B cell (primary cell): ENCODE data around the gene HDAC1. TPM values are rescaled to one million over a fixed set of nuclear protein-coding genes. Genes with fewer than 3 reads are reported as not detected.

Experiments
- ATAC-seq: fragments of 200-7000 bp; cut with Tn5 transposase; one replicate; pipeline ENCODE4 v1.10.0; 2021; ENCODE audit warnings: low read depth, mild to moderate bottlenecking, moderate number of reproducible peaks, moderate library complexity
- CTCF ChIA-PET: fragments of 350-600 bp; sonication (Branson Sonifier 250); formaldehyde crosslinking; loops from one replicate; lab custom pipeline; 2021; ENCODE audit warnings: antibody characterized with exemption, inconsistent platforms; lab: Charles Lee
- POLR2A ChIA-PET: fragments of 350-600 bp; sonication (Branson Sonifier 250); formaldehyde crosslinking; loops from one replicate; lab custom pipeline; 2021; ENCODE audit warnings: antibody characterized with exemption; lab: Charles Lee
- DNase-seq: peaks from one replicate; pipeline ENCODE4 v3.0.0; 2013
- H2AFZ ChIP-seq: 2 replicates; pipeline ENCODE4 v1.6.1; 2012; ENCODE audit warnings: mild to moderate bottlenecking, low read depth, low read length; ENCODE audit not compliant: insufficient read depth, poor library complexity, severe bottlenecking
- H3K27ac ChIP-seq, 2 donors: 1 replicate in 1 of 2; 2 replicates in 1 of 2; pipeline ENCODE4 v1.5.1; 2012 to 2013; ENCODE audit warnings: low read length in 2 of 2, mild to moderate bottlenecking in 2 of 2, moderate library complexity in 1 of 2
- H3K27me3 ChIP-seq, 4 experiments: fragments of 200-600 bp in 1 of 4; sonication (generic) in 1 of 4; replicated peaks in 1 of 4; 1 replicate in 2 of 4; 2 replicates in 2 of 4; pipeline versions ENCODE4 v1.6.1 to v1.7.0; 2013 to 2016; ENCODE audit warnings: low read length in 3 of 4, mild to moderate bottlenecking in 2 of 4, mixed read lengths in 1 of 4, moderate library complexity in 1 of 4; ENCODE audit not compliant: insufficient read depth in 4 of 4, control insufficient read depth in 3 of 4; ENCODE audit errors: control extremely low read depth in 1 of 4
- H3K36me3 ChIP-seq, 2 experiments: replicated peaks in 1 of 2; 1 replicate in 1 of 2; 2 replicates in 1 of 2; pipeline versions ENCODE4 v1.6.1 to v1.7.1; 2013; ENCODE audit warnings: low read length in 1 of 2; ENCODE audit not compliant: insufficient read depth in 2 of 2, control insufficient read depth in 1 of 2; ENCODE audit errors: control extremely low read depth in 1 of 2, extremely low read depth in 1 of 2
- H3K4me1 ChIP-seq, 2 donors: fragments of 200-600 bp in 1 of 2; sonication (generic) in 1 of 2; 1 replicate in 1 of 2; 2 replicates in 1 of 2; pipeline versions ENCODE4 v1.5.1 to v1.6.1; 2013 to 2017; ENCODE audit warnings: low read length in 2 of 2; ENCODE audit not compliant: control insufficient read depth in 2 of 2, insufficient read depth in 2 of 2
- H3K4me2 ChIP-seq: replicated peaks from 2 replicates; pipeline ENCODE3; 2012; ENCODE audit warnings: mild to moderate bottlenecking, low read depth, low read length; ENCODE audit not compliant: poor library complexity, severe bottlenecking
- H3K4me3 ChIP-seq, 5 experiments: fragments of 200-600 bp in 1 of 5; sonication (generic) in 1 of 5; 1 replicate in 3 of 5; 2 replicates in 2 of 5; pipeline versions ENCODE4 v1.5.1 to v1.7.0; 2011 to 2016; ENCODE audit warnings: low read length in 4 of 5, mild to moderate bottlenecking in 4 of 5, low read depth in 2 of 5, control low read depth in 1 of 5, moderate library complexity in 1 of 5; ENCODE audit not compliant: insufficient read depth in 1 of 5; ENCODE audit errors: control extremely low read depth in 1 of 5, extremely low read depth in 1 of 5
- H3K79me2 ChIP-seq: fragments of 200-600 bp; sonication (generic); one replicate; pipeline ENCODE4 v1.6.0; 2016; ENCODE audit warnings: low read length; ENCODE audit not compliant: control insufficient read depth, insufficient read depth
- H3K9ac ChIP-seq: fragments of 200-600 bp; sonication (generic); 2 replicates; pipeline ENCODE4 v1.6.1; 2017; ENCODE audit warnings: mild to moderate bottlenecking, low read length, moderate library complexity
- H3K9me3 ChIP-seq, 3 donors: one replicate each; pipeline versions ENCODE4 v1.6.1 to v1.7.1; 2013; ENCODE audit warnings: low read length in 2 of 3; ENCODE audit not compliant: control insufficient read depth in 2 of 3, insufficient read depth in 1 of 3; ENCODE audit errors: control extremely low read depth in 1 of 3
- H4K20me1 ChIP-seq: 2 replicates; pipeline ENCODE4 v1.6.0; 2012; ENCODE audit warnings: mild to moderate bottlenecking, low read length; ENCODE audit not compliant: insufficient read depth, control insufficient read depth, poor library complexity, severe bottlenecking
- H3K27ac Mint-ChIP-seq: one replicate; pipeline ENCODE4 v1.8.0; 2021; ENCODE audit warnings: mixed read lengths
- H3K27me3 Mint-ChIP-seq: one replicate; pipeline ENCODE4 v1.8.0; 2021; ENCODE audit warnings: mixed read lengths
- H3K4me1 Mint-ChIP-seq: one replicate; pipeline ENCODE4 v1.8.0; 2021; ENCODE audit warnings: mixed read lengths
- H3K4me3 Mint-ChIP-seq: one replicate; pipeline ENCODE4 v1.8.0; 2021; ENCODE audit warnings: mixed read lengths
- H3K9me3 Mint-ChIP-seq: one replicate; pipeline ENCODE4 v1.8.0; 2022; ENCODE audit warnings: mixed read lengths; ENCODE audit not compliant: insufficient read depth
- EZH2 ChIP-seq: IDR thresholded peaks from 2 replicates; pipeline ENCODE4 v1.6.1; 2012; ENCODE audit warnings: borderline replicate concordance, low read depth, mild to moderate bottlenecking, moderate library complexity, low read length; ENCODE audit not compliant: insufficient read depth, poor library complexity, severe bottlenecking
- WGBS: methylation state at CpG from one replicate; pipeline ENCODE4 v1.1.5; 2013; ENCODE audit warnings: missing lambda C conversion rate; ENCODE audit not compliant: insufficient coverage; 5-methylcytosine and 5-hydroxymethylcytosine counted together
- intact Hi-C: fragments of 100-400 bp; cut with micrococcal nuclease; formaldehyde crosslinking; loops from one replicate; pipeline ENCODE4 v1.10.0; 2022
- polyA plus RNA-seq: library from polyadenylated mRNA; depleted of rRNA; stranded (reverse); fragments of >200 nt; gene quantifications from 2 replicates; pipeline ENCODE4 v1.2.3, GENCODE V29; 2012
- small RNA-seq: library from RNA; depleted of rRNA; stranded (forward); fragments of <200 nt; gene quantifications from one replicate; pipeline ENCODE3, GENCODE V24; 2012; ENCODE audit warnings: low replicate concordance, low read depth; ENCODE audit not compliant: insufficient read length
- total RNA-seq, 2 donors: library from RNA; stranded (reverse); fragments of 120-200 nt in 1 of 2; gene quantifications; 1 replicate in 1 of 2; 2 replicates in 1 of 2; pipeline versions ENCODE4 v1.2.3 to v1.2.4, GENCODE V29; 2013 to 2022
- TF ChIP-seq, protein P1 (sequence below): fragments of 200-600 bp; IDR thresholded peaks from one replicate; pipeline ENCODE4 v1.8.0; 2022; ENCODE audit warnings: antibody characterized with exemption, mild to moderate bottlenecking

Gene HDAC1
- total and polyA plus RNA-seq, 2 donors (not counting 1 experiment from before 2014, with no cell fraction given) = 184 to 205 TPM

GRCh38 chr1:32380057-32380456 lies 88.2 kb downstream of the HDAC1 start:
- H4K20me1 ChIP-seq = peaks cover 9% of the 10 kb centered on the region
- no peak overlapping the region for H3K4me2 ChIP-seq
- no peak overlapping the region for H3K9ac ChIP-seq
- peaks cover 10% of the 10 kb centered on the region for H3K79me2 ChIP-seq
- H3K36me3 ChIP-seq = peaks cover 11 to 97% of the 10 kb centered on the region in 2 experiments
- Mint-ChIP-seq H3K4me3 (no peak overlapping the region), H3K9me3 (no peaks in the 10 kb centered on the region), H3K27ac (no peak overlapping the region), H3K27me3 (no peaks in the 10 kb centered on the region), H3K4me1 (no peaks in the 10 kb centered on the region)
- ChIA-PET POLR2A (interaction anchor here (0.6 to 1.1 kb wide), 2 partner anchors 20 to 949 kb away, joined by 3 to 4 read pairs; no protein-coding TSS in a partner anchor), CTCF (interaction anchor here (1.3 kb wide), 1 partner anchor 164 kb away, joined by 3 read pairs; no protein-coding TSS in a partner anchor)
- TF ChIP-seq, protein P1, sequence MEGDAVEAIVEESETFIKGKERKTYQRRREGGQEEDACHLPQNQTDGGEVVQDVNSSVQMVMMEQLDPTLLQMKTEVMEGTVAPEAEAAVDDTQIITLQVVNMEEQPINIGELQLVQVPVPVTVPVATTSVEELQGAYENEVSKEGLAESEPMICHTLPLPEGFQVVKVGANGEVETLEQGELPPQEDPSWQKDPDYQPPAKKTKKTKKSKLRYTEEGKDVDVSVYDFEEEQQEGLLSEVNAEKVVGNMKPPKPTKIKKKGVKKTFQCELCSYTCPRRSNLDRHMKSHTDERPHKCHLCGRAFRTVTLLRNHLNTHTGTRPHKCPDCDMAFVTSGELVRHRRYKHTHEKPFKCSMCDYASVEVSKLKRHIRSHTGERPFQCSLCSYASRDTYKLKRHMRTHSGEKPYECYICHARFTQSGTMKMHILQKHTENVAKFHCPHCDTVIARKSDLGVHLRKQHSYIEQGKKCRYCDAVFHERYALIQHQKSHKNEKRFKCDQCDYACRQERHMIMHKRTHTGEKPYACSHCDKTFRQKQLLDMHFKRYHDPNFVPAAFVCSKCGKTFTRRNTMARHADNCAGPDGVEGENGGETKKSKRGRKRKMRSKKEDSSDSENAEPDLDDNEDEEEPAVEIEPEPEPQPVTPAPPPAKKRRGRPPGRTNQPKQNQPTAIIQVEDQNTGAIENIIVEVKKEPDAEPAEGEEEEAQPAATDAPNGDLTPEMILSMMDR = no peak
- no peak for TF ChIP-seq EZH2
- H3K27me3 ChIP-seq = no peaks in the 10 kb centered on the region
- no peak overlapping the region for H3K27ac ChIP-seq
- no peak overlapping the region for H3K4me3 ChIP-seq
- no peaks in the 10 kb centered on the region for H3K4me1 ChIP-seq
- H2AFZ ChIP-seq = no peak overlapping the region
- no peaks in the 10 kb centered on the region for H3K9me3 ChIP-seq
- no peak for ATAC-seq
- WGBS = 90% methylated on average over 5 of the region's 9 CpGs
- intact Hi-C loops = no loop called here
- DNase-seq = no peak

Small RNA genes lying within 50 kb of the gene (small RNA-seq; reads per million reads assigned to genes)
- gene RF00017 (not detected), gene RF00019 (not detected)

Other genes starting within 250 kb of the HDAC1 start
- gene TMEM39B, start 219.1 kb upstream of the HDAC1 start, total RNA-seq = 28.8 and 30.9 TPM in 2 replicates
- gene TMEM39B, start 219.1 kb upstream of the HDAC1 start, polyA plus RNA-seq = 31.0 and 32.3 TPM in 2 replicates
- gene KPNA6, start 184.0 kb upstream of the HDAC1 start, total RNA-seq = 49.9 and 54.8 TPM in 2 replicates
- 14.0 and 14.6 TPM in 2 replicates for gene KPNA6, start 184.0 kb upstream of the HDAC1 start, polyA plus RNA-seq
- gene TXLNA, start 112.4 kb upstream of the HDAC1 start, total RNA-seq = 38.3 and 38.4 TPM in 2 replicates
- 16.9 and 23.0 TPM in 2 replicates for gene TXLNA, start 112.4 kb upstream of the HDAC1 start, polyA plus RNA-seq
- gene CCDC28B, start 91.5 kb upstream of the HDAC1 start, total RNA-seq = 7.8 and 10.2 TPM in 2 replicates
- gene CCDC28B, start 91.5 kb upstream of the HDAC1 start, polyA plus RNA-seq = 7.1 and 8.0 TPM in 2 replicates
- 2.0 and 2.1 TPM in 2 replicates for gene IQCC, start 86.4 kb upstream of the HDAC1 start, total RNA-seq
- gene IQCC, start 86.4 kb upstream of the HDAC1 start, polyA plus RNA-seq = 1.6 and 2.0 TPM in 2 replicates
- not detected in 2 replicates for gene DCDC2B, start 83.0 kb upstream of the HDAC1 start, total RNA-seq
- not detected in 2 replicates for gene DCDC2B, start 83.0 kb upstream of the HDAC1 start, polyA plus RNA-seq
- 50.4 and 60.8 TPM in 2 replicates for gene TMEM234, start 69.7 kb upstream of the HDAC1 start, total RNA-seq
- 22.0 and 22.3 TPM in 2 replicates for gene TMEM234, start 69.7 kb upstream of the HDAC1 start, polyA plus RNA-seq
- gene EIF3I, start 69.7 kb upstream of the HDAC1 start, total RNA-seq = 87.0 and 91.0 TPM in 2 replicates
- 130 and 153 TPM in 2 replicates for gene EIF3I, start 69.7 kb upstream of the HDAC1 start, polyA plus RNA-seq
- gene FAM167B, start 44.9 kb upstream of the HDAC1 start, total RNA-seq = 4.1 and 5.4 TPM in 2 replicates
- gene FAM167B, start 44.9 kb upstream of the HDAC1 start, polyA plus RNA-seq = 1.1 and 1.8 TPM in 2 replicates
- gene LCK, start 40.8 kb upstream of the HDAC1 start, total RNA-seq = 20.1 and 22.3 TPM in 2 replicates
- gene LCK, start 40.8 kb upstream of the HDAC1 start, polyA plus RNA-seq = 23.8 and 35.2 TPM in 2 replicates
- 73.2 and 77.6 TPM in 2 replicates for gene MARCKSL1, start 44.1 kb downstream of the HDAC1 start, total RNA-seq
- gene MARCKSL1, start 44.1 kb downstream of the HDAC1 start, polyA plus RNA-seq = 106 and 109 TPM in 2 replicates
- 33.7 and 33.8 TPM in 2 replicates for gene FAM229A, start 70.4 kb downstream of the HDAC1 start, total RNA-seq
- gene FAM229A, start 70.4 kb downstream of the HDAC1 start, polyA plus RNA-seq = 33.3 and 40.9 TPM in 2 replicates
- 10.4 and 11.6 TPM in 2 replicates for gene TSSK3, start 70.5 kb downstream of the HDAC1 start, total RNA-seq
- 1.5 and 1.8 TPM in 2 replicates for gene TSSK3, start 70.5 kb downstream of the HDAC1 start, polyA plus RNA-seq
- 117 and 124 TPM in 2 replicates for gene BSDC1, start 102.4 kb downstream of the HDAC1 start, total RNA-seq
- 54.5 and 69.0 TPM in 2 replicates for gene BSDC1, start 102.4 kb downstream of the HDAC1 start, polyA plus RNA-seq
- gene ZBTB8B, start 173.0 kb downstream of the HDAC1 start, total RNA-seq = 0.02 and 0.05 TPM in 2 replicates
- gene ZBTB8B, start 173.0 kb downstream of the HDAC1 start, polyA plus RNA-seq = not detected in 2 replicates
- 0.17 and 0.24 TPM in 2 replicates for gene ZBTB8A, start 247.3 kb downstream of the HDAC1 start, total RNA-seq
- 0.04 TPM in 1 of 2 replicates, not detected in the other for gene ZBTB8A, start 247.3 kb downstream of the HDAC1 start, polyA plus RNA-seq